Measurements from ENCODE around the gene USP27X.

Gene USP27X

DNA sequence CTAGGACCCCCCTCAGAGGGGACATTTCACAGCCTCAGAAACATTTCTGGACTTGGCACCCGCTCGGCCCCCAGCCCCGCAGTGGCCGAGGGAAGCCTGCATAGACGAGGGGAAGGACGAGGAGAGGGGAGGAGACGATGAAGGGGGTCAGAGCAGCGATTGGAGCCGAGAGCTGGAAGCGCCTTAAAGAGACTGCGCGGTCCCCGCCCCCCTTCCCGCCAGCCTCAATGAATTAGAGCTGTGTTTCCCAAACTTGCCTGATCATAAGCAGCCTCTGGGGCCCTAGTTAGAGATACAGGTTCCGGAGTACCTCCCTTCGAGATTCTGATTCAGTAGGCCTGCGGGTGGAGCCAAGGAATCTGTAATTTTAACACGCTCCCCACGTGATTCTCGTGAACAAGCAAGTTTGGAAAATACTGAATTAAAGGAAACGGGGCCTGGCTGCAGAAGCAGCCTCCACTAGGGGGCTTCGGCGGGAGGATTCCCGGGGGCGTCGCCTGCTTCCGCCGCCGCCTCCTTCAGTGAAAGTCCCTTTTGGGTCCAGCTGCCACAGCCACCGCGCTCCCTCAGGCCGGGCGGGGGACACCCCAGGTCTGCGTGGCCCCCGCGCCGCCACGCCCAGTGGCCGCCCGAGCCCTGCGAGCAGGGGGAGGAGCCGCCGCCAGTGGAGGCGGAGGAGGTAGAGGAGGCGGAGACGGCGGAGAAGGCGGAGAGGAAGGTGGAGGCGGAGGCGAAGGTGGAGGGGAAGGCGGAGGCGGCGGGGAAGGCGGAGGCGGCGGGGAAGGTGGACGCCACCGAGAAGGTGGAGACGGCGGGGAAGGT, at the start of gene USP27X:
Gene USP27X (plus strand): TSS at position 651 of the 822 bp plus-strand sequence. CDS start 824 bp downstream, outside the sequence.
- DNase-seq (ENCODE audit: low read depth), result peak; percentile 82

DNA sequence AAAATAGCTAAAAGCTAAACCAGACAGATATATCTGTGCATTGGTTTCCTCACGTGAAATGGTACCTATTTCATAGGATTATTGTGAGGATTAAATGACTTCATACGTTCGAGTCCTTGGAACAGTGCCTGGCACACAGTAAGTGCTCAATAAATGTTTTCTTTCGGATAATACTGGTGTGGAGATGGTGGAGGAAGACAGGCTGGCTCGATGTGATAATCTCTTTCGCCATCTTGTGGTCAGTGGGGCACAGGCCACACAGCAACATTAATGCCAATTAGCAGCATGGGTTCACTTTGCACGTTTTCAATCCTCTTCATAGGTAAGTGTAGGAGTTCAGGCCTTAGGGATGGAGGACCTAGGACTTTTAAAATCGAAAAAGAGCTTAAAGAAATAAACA, 40.9 kb upstream of the USP27X start:
- DNase-seq (ENCODE audit: low read depth), result no peak

DNA sequence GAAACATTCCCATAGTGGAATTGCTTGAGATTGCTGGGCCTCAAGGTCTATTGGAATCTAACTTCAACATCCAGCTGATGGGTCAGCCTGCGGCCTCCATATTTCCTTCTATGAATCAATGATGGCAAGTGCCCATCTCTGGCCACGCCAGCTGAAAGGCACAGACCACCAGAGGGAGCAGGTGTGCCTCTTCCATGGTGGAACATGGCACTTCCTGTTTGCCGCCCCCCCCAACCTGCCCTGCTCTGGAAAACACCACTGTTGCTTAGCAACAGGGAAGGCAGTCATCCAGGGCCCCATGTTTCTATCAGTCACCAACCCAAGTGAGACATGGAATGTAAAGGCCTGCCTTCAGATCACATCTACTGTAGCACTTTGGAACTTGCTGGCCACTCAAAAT, 38.6 kb upstream of the USP27X start:
- DNase-seq (ENCODE audit: low read depth), result peak; percentile 10

DNA sequence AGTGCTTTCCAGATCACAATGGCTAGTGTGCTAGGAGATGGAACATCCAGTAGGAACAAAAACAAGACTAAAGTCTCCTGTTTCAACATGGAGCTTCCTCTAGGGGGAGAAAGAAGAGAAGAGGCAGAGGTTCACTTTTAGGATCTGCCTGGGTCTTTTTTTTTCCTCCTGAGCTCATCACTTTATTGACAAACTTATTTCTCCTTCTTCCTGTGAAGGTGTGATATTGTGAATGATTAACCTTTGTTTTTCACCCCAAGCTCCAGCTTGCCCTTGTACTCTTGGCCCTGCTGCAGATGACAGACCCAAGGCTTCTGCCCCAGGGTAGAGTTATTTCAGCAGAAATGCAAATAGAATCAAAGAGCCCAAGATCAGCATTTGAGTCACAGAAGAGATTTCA, 36.7 kb upstream of the USP27X start:
- no peak for DNase-seq (ENCODE audit: low read depth)

DNA sequence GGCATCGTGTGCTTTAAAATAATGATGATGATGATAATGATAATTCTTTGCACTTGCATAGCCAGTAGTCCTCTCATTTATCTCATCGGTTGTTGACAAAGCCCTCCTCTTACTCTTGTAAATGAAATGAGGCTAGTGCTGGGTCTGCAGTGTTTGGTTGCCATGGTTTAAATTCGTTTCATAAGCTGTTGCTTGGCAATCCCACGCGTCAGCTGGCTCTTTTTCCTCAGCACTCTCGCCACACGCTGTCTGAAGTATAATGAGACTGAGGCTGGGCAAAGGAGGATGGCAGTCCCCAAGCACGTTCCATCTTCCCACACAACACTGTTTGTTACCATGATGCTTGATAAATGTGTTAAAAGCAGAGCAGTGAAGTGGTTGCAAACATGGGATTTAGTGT, 34.7 kb upstream of the USP27X start:
- DNase-seq (ENCODE audit: low read depth), result no peak

DNA sequence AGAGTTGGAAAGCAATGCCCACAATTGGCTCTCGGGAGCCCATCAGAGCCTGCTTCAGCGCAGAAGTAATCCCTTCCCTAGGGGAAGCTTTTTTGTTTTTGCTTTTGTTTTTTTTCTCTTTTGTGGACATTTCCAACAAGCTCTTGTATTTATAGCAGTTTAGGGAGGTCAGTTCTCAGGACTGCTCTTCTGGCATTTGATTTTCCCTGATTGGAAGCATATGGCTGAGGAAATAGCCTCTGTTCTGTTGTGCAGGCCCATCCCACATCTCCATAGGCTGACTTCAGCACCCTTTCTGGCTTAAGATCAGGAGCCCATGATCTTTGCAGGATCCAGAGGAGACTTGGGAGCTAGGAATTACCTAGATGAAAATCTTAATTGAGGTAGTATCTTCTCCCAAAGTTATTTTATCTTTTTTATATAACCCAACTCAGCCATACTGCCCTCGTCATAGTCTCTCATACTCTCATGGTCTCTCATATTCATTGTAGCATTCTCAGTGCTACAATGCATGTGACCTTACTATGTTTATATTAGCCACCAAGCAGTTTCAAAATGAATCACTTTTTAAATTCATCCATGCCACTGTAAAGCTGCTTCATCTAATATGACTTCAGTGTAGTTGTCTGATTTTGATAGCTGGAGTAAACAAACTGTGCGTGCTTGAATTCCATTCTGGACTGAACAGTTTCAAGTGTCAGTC, 33.4 kb upstream of the USP27X start:
- no peak for DNase-seq (ENCODE audit: low read depth)

DNA sequence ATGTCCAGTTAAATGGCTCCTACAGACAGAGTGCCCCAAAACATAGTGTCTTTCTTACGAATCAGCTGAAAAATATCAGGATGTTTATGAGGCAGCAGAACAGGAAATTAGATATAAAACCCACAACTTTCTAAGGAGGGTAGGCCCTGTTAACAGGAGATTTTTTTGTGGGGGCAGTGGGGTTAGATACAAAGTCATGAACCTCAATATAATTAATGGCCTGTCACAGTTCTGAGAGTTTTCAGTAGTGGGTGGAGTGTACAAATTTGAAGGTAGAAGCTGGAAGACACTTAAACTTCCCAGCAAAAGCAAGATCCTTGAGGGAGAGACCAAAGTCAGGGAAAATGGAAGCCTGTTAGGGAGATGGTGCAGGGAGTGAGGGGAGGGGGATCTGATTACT, 32.8 kb upstream of the USP27X start:
- DNase-seq (ENCODE audit: low read depth), result no peak

DNA sequence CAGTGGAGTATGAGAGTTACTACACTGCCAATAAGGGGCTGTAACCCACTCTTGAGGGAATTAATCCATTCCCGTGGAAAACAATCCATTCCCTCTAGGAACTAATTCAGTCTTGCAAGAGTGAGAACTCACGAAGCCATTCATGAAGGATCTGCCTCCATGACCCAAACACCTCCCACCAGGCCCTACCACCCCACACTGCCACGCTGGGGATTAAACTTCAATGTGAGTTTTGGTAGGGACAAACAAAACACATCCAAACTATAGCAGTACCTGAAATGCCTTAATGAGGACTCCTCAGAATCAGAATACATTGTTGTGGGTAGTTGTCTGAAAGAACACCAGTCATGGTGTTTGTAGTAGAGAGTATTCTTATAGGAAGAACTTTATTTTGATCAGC, 31.0 kb upstream of the USP27X start:
- no peak for DNase-seq (ENCODE audit: low read depth)

DNA sequence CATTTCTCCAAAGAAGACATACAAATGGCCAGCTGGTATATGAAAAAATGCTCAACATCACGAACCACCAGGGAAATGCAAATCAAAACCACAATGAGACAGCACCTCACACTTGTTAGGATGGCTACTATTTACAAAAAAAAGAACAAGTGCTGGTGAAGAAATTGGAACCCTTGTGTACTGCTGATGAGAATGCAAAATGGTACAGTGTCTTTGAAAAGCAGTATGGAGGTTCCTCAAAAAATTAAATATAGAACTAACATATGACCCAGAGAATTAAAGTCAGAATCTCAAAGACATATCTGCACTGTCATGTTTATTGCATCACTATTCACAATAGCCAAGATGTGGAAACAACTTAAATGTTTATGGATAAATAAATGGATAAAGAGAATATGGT, 29.3 kb upstream of the USP27X start:
- DNase-seq (ENCODE audit: low read depth), result no peak

DNA sequence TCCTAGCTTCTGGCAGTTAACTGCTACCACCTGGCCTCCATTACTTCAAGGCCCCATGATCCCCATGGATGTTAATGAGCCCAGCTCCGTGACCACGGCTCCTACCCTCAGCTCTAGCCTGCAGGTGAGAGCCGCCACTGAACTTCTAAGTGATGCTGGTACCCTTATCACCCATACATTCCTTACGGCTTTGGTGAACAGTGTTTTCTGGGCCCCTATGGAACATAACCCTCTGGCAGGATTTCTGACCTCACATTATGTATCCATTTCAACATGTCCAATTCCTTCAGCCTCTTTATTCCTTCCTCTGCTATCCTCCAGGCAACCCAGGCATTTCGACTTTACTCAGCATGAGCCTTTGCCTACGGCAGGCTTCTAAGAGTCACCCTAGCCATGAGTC, 25.6 kb upstream of the USP27X start:
- no peak for DNase-seq (ENCODE audit: low read depth)

DNA sequence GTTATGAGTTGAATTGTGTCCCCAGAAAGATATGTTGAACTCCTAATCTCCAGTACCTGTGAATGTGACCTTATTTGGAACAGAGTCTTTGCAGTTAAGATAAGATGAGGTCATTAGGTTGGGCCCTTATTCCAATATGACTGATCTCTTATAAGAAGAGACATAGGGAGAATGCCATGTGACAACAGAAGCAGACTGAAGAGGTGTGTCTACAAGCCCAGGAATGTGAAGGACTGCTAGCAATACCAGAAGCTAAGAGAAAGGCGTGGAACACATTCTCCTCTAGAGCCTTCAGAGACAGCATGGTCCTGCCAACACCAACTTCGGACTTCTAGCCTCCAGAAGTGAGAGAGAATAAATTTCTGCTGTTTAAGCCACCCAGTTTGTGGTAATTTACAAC, 22.5 kb upstream of the USP27X start:
- no peak for DNase-seq (ENCODE audit: low read depth)

DNA sequence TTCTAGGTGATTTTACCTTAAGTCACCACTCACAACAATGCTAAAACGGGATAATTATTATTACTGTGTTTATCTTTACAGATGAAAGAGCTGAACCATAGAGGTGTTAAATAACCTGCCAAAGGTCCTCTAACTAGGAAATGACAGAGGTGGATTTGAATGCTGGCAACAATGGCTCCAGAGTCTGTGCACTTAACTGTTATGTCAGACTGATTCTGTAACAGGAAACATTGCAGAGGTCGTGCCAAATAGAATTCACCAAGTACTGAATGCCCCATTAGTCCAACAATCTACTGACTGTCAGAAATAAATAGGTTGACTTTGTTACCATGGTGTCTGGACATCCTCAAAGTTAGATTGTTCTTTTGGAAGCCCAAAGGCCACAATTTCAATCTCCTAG, 20.9 kb upstream of the USP27X start:
- no peak for DNase-seq (ENCODE audit: low read depth)

DNA sequence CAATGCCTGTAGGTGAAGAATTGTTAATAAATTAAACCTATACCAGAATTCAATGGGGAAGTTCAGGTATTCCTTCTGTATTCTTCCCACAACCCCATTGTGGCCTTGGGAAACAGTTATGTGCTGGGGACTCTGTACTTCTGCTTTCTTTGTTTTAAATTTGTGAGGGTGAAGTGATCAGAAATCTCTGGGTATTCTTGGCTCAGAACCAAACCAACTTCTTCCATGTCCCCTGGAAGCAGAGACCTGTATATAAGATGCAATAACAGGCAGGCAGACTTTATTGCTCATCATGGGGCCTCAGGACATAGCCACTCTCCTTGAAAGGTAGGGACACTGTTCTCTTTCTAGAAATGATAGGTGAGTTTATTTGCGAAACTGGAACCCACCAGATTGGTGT, 19.8 kb upstream of the USP27X start:
- DNase-seq (ENCODE audit: low read depth), result no peak

DNA sequence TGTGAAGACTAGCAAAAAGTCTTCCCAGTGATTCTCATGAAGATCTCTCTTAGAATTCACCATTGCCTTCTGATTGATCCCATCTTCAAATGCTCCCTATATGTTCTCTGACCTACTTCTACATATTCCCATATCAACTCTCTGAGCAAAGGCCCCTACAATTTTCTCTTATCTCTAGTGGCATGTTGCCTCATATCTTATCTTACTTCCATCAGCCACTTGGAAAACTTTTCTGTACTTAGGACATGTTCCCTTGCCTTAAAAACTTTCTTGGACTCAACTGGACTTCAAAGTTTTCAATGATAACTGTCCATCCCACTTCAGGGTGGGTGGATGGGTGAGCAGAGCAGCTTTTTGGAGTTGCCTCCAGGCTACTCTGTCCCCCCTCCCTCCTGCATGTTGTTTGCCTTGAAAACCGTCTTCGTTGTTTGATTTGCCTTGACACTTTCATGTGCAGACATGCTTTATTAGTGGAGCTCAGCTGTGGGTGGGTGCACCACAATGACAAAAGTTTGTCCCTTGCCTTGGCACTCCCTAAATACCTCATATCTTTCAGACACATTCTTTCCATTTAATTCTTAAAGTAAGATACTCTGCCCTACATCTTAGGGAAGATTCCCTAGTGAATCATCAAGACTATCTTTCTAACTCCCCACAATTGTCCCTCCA, 18.3 kb upstream of the USP27X start:
- DNase-seq (ENCODE audit: low read depth), result no peak

DNA sequence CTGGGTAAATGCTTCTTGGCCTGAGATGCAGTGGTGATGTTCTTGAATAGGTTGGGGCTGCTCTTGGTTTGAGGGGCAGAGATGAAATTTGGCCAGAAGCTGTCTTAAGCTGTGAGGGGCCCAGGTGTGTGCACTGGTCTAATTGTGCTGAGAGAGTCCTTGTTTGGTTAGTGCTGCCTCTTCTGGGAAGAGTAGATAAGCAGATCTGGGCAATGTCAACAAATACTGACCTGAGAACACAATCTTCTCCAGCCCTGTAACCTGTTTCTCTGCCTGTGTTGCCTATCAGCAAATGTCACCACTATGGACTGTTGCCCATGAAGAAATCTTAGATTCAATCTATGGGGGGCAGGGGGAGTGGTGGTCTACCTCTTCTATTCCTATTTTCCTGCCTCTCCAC, 17.2 kb upstream of the USP27X start:
- no peak for DNase-seq (ENCODE audit: low read depth)

DNA sequence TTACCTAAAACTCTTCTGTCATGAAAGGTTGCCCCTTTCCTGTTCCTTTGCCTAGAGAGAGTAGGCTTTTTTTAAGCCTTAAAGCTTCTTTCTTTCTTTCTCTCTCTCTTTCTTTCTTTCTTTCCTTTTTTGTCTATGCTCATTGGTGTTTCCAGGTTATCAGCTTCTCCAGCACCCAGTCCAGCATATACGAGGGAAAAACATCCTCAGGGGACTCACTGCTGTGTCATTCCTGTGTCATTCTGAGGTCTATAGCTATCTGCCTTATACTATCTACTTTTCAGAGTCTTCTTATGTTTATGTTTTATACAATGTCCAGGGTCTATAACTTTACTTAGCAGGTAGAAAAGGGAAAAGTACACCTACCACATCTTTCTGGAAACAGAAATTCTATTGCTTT, 10.5 kb upstream of the USP27X start:
- no peak for DNase-seq (ENCODE audit: low read depth)

DNA sequence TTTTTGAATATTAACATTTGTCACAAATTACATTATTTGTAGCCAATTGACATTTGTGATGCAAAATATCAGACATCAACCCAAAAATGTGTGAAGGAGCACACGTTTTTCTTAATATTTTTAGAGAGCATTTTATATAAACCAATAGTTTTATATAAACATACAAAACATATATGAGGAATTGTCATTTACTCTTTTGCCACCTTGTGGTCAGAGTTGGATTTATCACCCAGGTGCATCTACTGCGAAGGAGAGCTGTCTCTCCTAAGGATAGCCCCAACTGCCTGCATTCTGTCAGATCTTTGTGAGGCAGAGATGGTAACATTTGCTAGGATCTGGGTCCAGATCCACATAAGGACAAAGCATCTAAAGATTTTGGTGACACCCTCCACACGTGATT, 2.5 kb upstream of the USP27X start:
- DNase-seq (ENCODE audit: low read depth), result no peak

DNA sequence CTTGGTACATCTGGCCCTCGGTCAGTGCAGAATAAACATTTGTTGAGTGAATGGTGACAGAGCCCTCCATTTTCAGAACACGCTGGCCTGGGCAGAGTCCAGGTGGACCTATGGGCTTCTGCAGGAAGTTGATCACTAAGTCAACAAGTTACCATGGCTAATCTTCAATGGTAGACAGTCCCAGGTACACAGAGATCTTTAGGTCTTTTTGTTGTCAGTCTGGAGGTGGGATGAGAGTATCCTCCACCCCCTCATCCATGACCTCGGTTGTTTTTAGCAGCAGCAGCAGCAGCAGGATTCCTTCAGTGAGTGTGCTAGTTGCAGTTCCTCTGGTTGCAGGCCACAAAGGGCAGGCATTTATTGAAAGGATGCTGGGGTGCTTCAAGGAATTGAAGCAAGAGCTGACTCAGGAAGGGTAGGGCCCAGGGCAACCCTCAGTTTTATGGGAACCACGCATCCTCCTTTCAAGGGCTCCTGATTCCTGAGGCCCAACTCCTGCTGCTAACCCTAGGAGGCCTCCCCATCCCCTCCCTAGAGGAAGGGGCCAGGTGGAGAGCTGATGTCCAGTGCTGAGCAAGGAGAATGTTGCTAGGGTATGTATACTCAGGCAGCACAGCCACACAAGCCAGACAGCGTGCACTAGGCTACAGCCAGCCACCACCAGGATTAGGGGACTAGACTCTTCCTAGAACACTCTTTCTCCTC, 1.7 kb upstream of the USP27X start:
- DNase-seq (ENCODE audit: low read depth), result no peak

DNA sequence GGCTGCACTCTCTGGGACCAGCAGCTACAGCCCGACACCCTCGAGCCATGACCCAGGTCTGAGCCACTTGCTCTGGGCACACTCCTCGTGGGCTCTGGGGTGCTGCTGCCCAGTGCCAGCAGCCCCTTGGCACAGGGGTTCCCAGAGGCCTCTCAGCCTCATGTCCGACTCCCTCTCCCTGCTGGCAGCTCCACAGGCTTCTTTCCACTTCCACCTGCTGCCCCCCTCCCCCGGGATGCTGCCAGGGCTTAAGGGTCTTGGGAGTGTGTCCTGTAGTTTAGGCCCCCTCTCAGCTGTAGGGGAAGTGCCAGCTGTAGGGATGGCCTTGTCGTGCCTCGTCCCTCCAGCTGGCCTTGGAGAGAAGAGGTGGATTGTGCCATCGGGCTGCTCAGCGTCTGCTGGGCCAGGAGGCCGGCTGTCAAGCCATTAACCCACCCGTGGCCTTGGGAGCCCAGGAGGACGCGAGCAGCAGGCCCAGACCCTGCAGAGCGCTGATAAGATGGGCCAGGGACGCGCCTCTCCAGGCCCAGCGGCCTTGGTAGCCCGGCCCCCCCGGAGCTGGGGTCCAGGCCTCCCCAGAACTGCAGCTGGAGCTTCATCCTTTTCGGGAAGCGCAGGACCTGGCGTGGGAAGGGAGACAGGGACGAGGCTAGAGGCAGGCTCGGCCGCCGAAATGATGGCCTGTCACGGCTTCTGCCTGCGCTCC, 1.0 kb upstream of the USP27X start:
- no peak for DNase-seq (ENCODE audit: low read depth)

DNA sequence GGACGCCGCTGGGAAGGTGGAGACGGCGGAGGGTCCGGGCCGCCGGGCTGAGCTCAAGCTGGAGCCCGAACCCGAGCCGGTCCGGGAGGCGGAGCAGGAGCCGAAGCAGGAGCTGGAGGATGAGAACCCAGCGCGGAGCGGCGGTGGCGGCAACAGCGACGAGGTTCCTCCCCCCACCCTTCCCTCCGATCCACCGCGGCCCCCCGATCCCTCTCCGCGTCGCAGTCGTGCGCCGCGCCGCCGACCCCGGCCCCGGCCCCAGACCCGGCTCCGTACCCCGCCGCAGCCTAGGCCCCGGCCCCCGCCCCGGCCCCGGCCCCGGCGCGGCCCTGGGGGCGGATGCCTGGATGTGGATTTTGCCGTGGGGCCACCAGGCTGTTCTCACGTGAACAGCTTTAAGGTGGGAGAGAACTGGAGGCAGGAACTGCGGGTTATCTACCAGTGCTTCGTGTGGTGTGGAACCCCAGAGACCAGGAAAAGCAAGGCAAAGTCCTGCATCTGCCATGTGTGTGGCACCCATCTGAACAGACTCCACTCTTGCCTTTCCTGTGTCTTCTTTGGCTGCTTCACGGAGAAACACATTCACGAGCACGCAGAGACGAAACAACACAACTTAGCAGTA, 483 bp downstream of the USP27X start:
- no peak for DNase-seq (ENCODE audit: low read depth)

DNA sequence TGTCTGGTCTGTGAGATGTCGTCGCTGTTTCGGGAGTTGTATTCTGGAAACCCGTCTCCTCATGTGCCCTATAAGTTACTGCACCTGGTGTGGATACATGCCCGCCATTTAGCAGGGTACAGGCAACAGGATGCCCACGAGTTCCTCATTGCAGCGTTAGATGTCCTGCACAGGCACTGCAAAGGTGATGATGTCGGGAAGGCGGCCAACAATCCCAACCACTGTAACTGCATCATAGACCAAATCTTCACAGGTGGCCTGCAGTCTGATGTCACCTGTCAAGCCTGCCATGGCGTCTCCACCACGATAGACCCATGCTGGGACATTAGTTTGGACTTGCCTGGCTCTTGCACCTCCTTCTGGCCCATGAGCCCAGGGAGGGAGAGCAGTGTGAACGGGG, 1.4 kb downstream of the USP27X start:
- no peak for DNase-seq (ENCODE audit: low read depth)
